Measurements from ENCODE around the gene DSG2.

The DSG2 gene

GRCh38 chr18:31551883-31552282, 53.9 kb downstream of the DSG2 start:
- no peak for TF ChIP-seq CTCF (IDR thresholded peaks at IDR 0.05; ENCODE audit: low read depth, low read length, missing control alignments)
- Histone ChIP-seq H3K4me3 (ENCODE audit: low read depth, low read length) (no peak overlapping the region), H3K36me3 (replicated peaks) (no peaks in the 10 kb centered on the region), H3K27me3 (replicated peaks) (no peaks in the 10 kb centered on the region), H3K27ac (no peak overlapping the region)
- no peak for DNase-seq
- in situ Hi-C loops (cut with HindIII; ENCODE audit: low pct_ligation_motif_present, low sequenced_read_pairs): no loop called here

- Histone ChIP-seq H3K27me3 (replicated peaks) (no peaks in the 10 kb centered on the region), H3K36me3 (replicated peaks) (no peaks in the 10 kb centered on the region), H3K27ac (no peak overlapping the region), H3K4me3 (ENCODE audit: low read depth, low read length) (no peak overlapping the region)
- no peak for DNase-seq
- TF ChIP-seq CTCF (IDR thresholded peaks at IDR 0.05; ENCODE audit: low read depth, low read length, missing control alignments): peak; percentile 54
- in situ Hi-C loops (cut with HindIII; ENCODE audit: low pct_ligation_motif_present, low sequenced_read_pairs): no loop called here
Measured at GRCh38 chr18:31553800-31554199, 55.8 kb downstream of the DSG2 start.

- no peak for DNase-seq
- H3K36me3 ChIP-seq (replicated peaks): no peaks in the 10 kb centered on the region
- TF ChIP-seq CTCF (IDR thresholded peaks at IDR 0.05; ENCODE audit: low read depth, low read length, missing control alignments): no peak
- H3K4me3 ChIP-seq (ENCODE audit: low read depth, low read length): no peak overlapping the region
- no peaks in the 10 kb centered on the region for H3K27me3 ChIP-seq (replicated peaks)
- no peak overlapping the region for H3K27ac ChIP-seq
- in situ Hi-C loops (cut with HindIII; ENCODE audit: low pct_ligation_motif_present, low sequenced_read_pairs): no loop called here
Measured at GRCh38 chr18:31554776-31555175, 56.8 kb downstream of the DSG2 start.

- H3K27ac ChIP-seq: no peak overlapping the region
- no peaks in the 10 kb centered on the region for H3K27me3 ChIP-seq (replicated peaks)
- no peaks in the 10 kb centered on the region for H3K36me3 ChIP-seq (replicated peaks)
- TF ChIP-seq CTCF (IDR thresholded peaks at IDR 0.05; ENCODE audit: low read depth, low read length, missing control alignments): peak; percentile 61
- H3K4me3 ChIP-seq (ENCODE audit: low read depth, low read length): no peak overlapping the region
- DNase-seq: peak; percentile 71
- in situ Hi-C loops (cut with HindIII; ENCODE audit: low pct_ligation_motif_present, low sequenced_read_pairs): no loop called here
Measured at GRCh38 chr18:31555971-31556747, 58.2 kb downstream of the DSG2 start.

- TF ChIP-seq CTCF (IDR thresholded peaks at IDR 0.05; ENCODE audit: low read depth, low read length, missing control alignments): peak; percentile 18
- no peak for DNase-seq
- in situ Hi-C loops (cut with HindIII; ENCODE audit: low pct_ligation_motif_present, low sequenced_read_pairs): no loop called here
- H3K27ac ChIP-seq: no peak overlapping the region
- H3K27me3 ChIP-seq (replicated peaks): no peaks in the 10 kb centered on the region
- H3K4me3 ChIP-seq (ENCODE audit: low read depth, low read length): no peak overlapping the region
- H3K36me3 ChIP-seq (replicated peaks): no peaks in the 10 kb centered on the region
Measured at GRCh38 chr18:31557446-31557845, 59.5 kb downstream of the DSG2 start.

GRCh38 chr18:31558567-31558966, 60.6 kb downstream of the DSG2 start:
- Histone ChIP-seq H3K36me3 (replicated peaks) (no peaks in the 10 kb centered on the region), H3K4me3 (ENCODE audit: low read depth, low read length) (no peak overlapping the region), H3K27me3 (replicated peaks) (no peaks in the 10 kb centered on the region), H3K27ac (no peak overlapping the region)
- DNase-seq: no peak
- in situ Hi-C loops (cut with HindIII; ENCODE audit: low pct_ligation_motif_present, low sequenced_read_pairs): no loop called here
- TF ChIP-seq CTCF (IDR thresholded peaks at IDR 0.05; ENCODE audit: low read depth, low read length, missing control alignments): no peak

All from brain microvascular endothelial cell (primary cell).